HepG2 (cell line): Measurements from ENCODE around the gene TMEM132D. TPM values are rescaled to one million over a fixed set of nuclear protein-coding genes. Genes with fewer than 3 reads are reported as not detected.

Source experiments
- ATAC-seq: fragments of 200-7000 bp; cut with Tn5 transposase; 3 replicates; pipeline ENCODE4 v1.9.1; 2020; ENCODE audit warnings: mild to moderate bottlenecking, moderate library complexity
- BruUV-seq: library from RNA; stranded (reverse); fragments of 400-500 nt; replicated peaks from 2 replicates; lab custom pipeline; 2021; lab: Mats Ljungman, UMichigan
- CTCF ChIA-PET: fragments of 300-600 bp; formaldehyde crosslinking; extraction: SDS; loops from one replicate; lab custom pipeline; 2021; ENCODE audit warnings: low total read pairs, inconsistent platforms, low intra/inter-chr PET ratio; lab: Yijun Ruan, JAX
- POLR2A ChIA-PET: fragments of 350-600 bp; sonication (Branson Sonifier 250); formaldehyde crosslinking; loops from one replicate; lab custom pipeline; 2020; ENCODE audit warnings: antibody characterized with exemption, inconsistent platforms; lab: Yijun Ruan, JAX
- DNase-seq: peaks from one replicate; pipeline ENCODE4 v3.0.0-alpha.2; 2015; ENCODE audit warnings: low spot score
- FAIRE-seq: peaks from 3 replicates; lab custom pipeline; 2011; peaks lifted over from hg19 to GRCh38; lab: Jason Lieb, UNC
- H2AFZ ChIP-seq: one replicate; pipeline ENCODE4 v1.6.1; 2011; ENCODE audit warnings: low read length, inconsistent platforms
- H3K27ac ChIP-seq: fragments of 300-600 bp; 3 replicates; pipeline ENCODE4 v1.8.0; 2011; ENCODE audit warnings: mixed run types, mild to moderate bottlenecking, mixed read lengths, low read length, inconsistent platforms; ENCODE audit not compliant: insufficient read depth; ENCODE audit errors: extremely low read length
- H3K27me3 ChIP-seq, 2 experiments: fragments of 200-600 bp in 1 of 2; 2 replicates in 1 of 2; 3 replicates in 1 of 2; pipeline versions ENCODE4 v1.6.0 to v1.8.0; 2011; ENCODE audit warnings: low read length in 2 of 2, mild to moderate bottlenecking in 2 of 2, moderate library complexity in 2 of 2, inconsistent platforms in 1 of 2; ENCODE audit not compliant: insufficient read depth in 2 of 2, control insufficient read depth in 1 of 2
- H3K36me3 ChIP-seq, 2 experiments: fragments of 200-600 bp in 1 of 2; replicated peaks in 1 of 2; 2 replicates in 1 of 2; 3 replicates in 1 of 2; pipeline versions ENCODE4 v1.5.1 to v1.8.0; 2011; ENCODE audit warnings: low read length in 2 of 2, inconsistent platforms in 1 of 2; ENCODE audit not compliant: insufficient read depth in 2 of 2, control insufficient read depth in 1 of 2
- H3K4me1 ChIP-seq: 2 replicates; pipeline ENCODE4 v1.5.1; 2012; ENCODE audit warnings: low read length, inconsistent platforms; ENCODE audit not compliant: insufficient read depth
- H3K4me2 ChIP-seq: 2 replicates; pipeline ENCODE4 v1.6.0; 2011; ENCODE audit warnings: low read depth, low read length, inconsistent platforms
- H3K4me3 ChIP-seq, 3 experiments: fragments of 200-600 bp in 1 of 3; sonication (generic), shearing (Covaris generic) in 1 of 3; replicated peaks in 1 of 3; 2 replicates each; pipeline ENCODE4 v1.5.1; 2011 to 2016; ENCODE audit warnings: low read length in 3 of 3, inconsistent platforms in 2 of 3, low read depth in 2 of 3, mild to moderate bottlenecking in 2 of 3, control low read depth in 1 of 3, mixed read lengths in 1 of 3; ENCODE audit not compliant: insufficient read depth in 1 of 3
- H3K79me2 ChIP-seq: one replicate; pipeline ENCODE4 v1.6.1; 2011; ENCODE audit warnings: low read length, inconsistent platforms; ENCODE audit not compliant: insufficient read depth
- H3K9ac ChIP-seq: 2 replicates; pipeline ENCODE4 v1.6.0; 2011; ENCODE audit warnings: mild to moderate bottlenecking, low read depth, low read length, inconsistent platforms; ENCODE audit not compliant: insufficient read depth
- H3K9me3 ChIP-seq: 2 replicates; pipeline ENCODE4 v1.5.1; 2012; ENCODE audit warnings: mild to moderate bottlenecking, low read length
- H4K20me1 ChIP-seq: 2 replicates; pipeline ENCODE4 v1.6.0; 2011; ENCODE audit warnings: inconsistent platforms, mild to moderate bottlenecking, low read length, moderate library complexity; ENCODE audit not compliant: insufficient read depth
- ATF7 ChIP-seq, 2 experiments: fragments of 450-650 bp in 1 of 2; sonication (generic) in 1 of 2; formaldehyde crosslinking in 1 of 2; IDR thresholded peaks; 2 replicates each; pipeline versions ENCODE4 v1.4.0 to v1.6.1; 2016 to 2020; ENCODE audit warnings: antibody characterized with exemption in 1 of 2, mild to moderate bottlenecking in 1 of 2, missing genetic modification reagents in 1 of 2
- BHLHE40 ChIP-seq: IDR thresholded peaks from 2 replicates; pipeline ENCODE4 v1.6.1; 2011; ENCODE audit warnings: low read length, improper control_type of control experiment
- CREB1 ChIP-seq, 2 experiments: fragments of 450-650 bp in 1 of 2; IDR thresholded peaks; 2 replicates each; pipeline ENCODE4 v1.6.1; 2016 to 2017; ENCODE audit warnings: control low read depth in 1 of 2, mild to moderate bottlenecking in 1 of 2, missing compliant biosample characterization in 1 of 2, missing genetic modification characterization in 1 of 2
- GLMP ChIP-seq: sonication (generic); formaldehyde crosslinking; IDR thresholded peaks from 2 replicates; pipeline ENCODE4 v1.9.0; 2021; ENCODE audit warnings: missing genetic modification reagents, mild to moderate bottlenecking, borderline replicate concordance
- IRF9 ChIP-seq: sonication (generic); formaldehyde crosslinking; IDR thresholded peaks from 2 replicates; pipeline ENCODE4 v1.8.0; 2022; ENCODE audit warnings: missing genetic modification reagents, mild to moderate bottlenecking, borderline replicate concordance
- KMT2A ChIP-seq: sonication (generic); formaldehyde crosslinking; IDR thresholded peaks from 2 replicates; pipeline ENCODE4 v1.4.0; 2020; ENCODE audit warnings: missing genetic modification reagents
- MEIS2 ChIP-seq: sonication (generic); formaldehyde crosslinking; IDR thresholded peaks from 2 replicates; pipeline ENCODE4 v1.9.0; 2021; ENCODE audit warnings: mild to moderate bottlenecking, missing genetic modification reagents
- RBM22 ChIP-seq: fragments of 200-400 bp; formaldehyde crosslinking; optimal IDR thresholded peaks from 2 replicates; pipeline ENCODE3; 2017; ENCODE audit warnings: mild to moderate bottlenecking, low read length, moderate library complexity
- RORA ChIP-seq: sonication (generic); formaldehyde crosslinking; IDR thresholded peaks from 2 replicates; pipeline ENCODE4 v1.5.0; 2020; ENCODE audit warnings: mild to moderate bottlenecking, missing genetic modification reagents, moderate library complexity
- ZBTB49 ChIP-seq: sonication (generic); formaldehyde crosslinking; IDR thresholded peaks from 2 replicates; pipeline ENCODE4 v1.4.0; 2020; ENCODE audit warnings: missing genetic modification reagents, borderline replicate concordance
- ZC3H13 ChIP-seq: sonication (generic); formaldehyde crosslinking; IDR thresholded peaks from 2 replicates; pipeline ENCODE4 v1.8.1; 2023; ENCODE audit warnings: mild to moderate bottlenecking, missing genetic modification reagents, moderate library complexity
- ZNF547 ChIP-seq: sonication (generic); formaldehyde crosslinking; IDR thresholded peaks from 2 replicates; pipeline ENCODE4 v1.5.1; 2020; ENCODE audit warnings: mild to moderate bottlenecking, missing genetic modification reagents
- ZSCAN21 ChIP-seq: sonication (generic); formaldehyde crosslinking; IDR thresholded peaks from 2 replicates; pipeline ENCODE4 v1.8.0; 2022; ENCODE audit warnings: mild to moderate bottlenecking, missing genetic modification reagents, moderate library complexity, borderline replicate concordance
- WGBS: methylation state at CpG from one replicate; pipeline ENCODE4 v1.1.6; 2017; ENCODE audit warnings: low lambda C conversion rate; 5-methylcytosine and 5-hydroxymethylcytosine counted together
- in situ Hi-C: cut with HindIII; loops from 2 replicates; pipeline ENCODE4 v1.10.0; 2017; ENCODE audit warnings: low pct_unique_long_range_greater_than_20kb; ENCODE audit not compliant: extremely low pct_ligation_motif_present
- intact Hi-C: fragments of 100-400 bp; cut with micrococcal nuclease; formaldehyde crosslinking; loops from one replicate; pipeline ENCODE4 v1.10.0; 2022; ENCODE audit not compliant: unreplicated experiment
- polyA plus RNA-seq, 8 experiments: library from polyadenylated mRNA; depleted of rRNA in 3 of 8; stranded (reverse) in 7 of 8; unstranded in 1 of 8; fragments of >200 nt; fragmentation: Illumina TruSeq in 4 of 8; extraction: Trizol in 4 of 8; gene quantifications; 2 replicates each; pipeline versions ENCODE4 v1.2.1 to v1.2.3, GENCODE V29; 2011 to 2016; ENCODE audit warnings: low read depth in 4 of 8, missing spikeins in 1 of 8, mixed read lengths in 1 of 8; ENCODE audit not compliant: insufficient read depth in 1 of 8
- total RNA-seq, 5 experiments: library from RNA; depleted of rRNA; stranded (reverse); fragments of >200 nt; fragmentation: Illumina TruSeq; extraction: Trizol; gene quantifications; 2 replicates each; pipeline ENCODE4 v1.2.3, GENCODE V29; 2016; ENCODE audit warnings: low read depth in 1 of 5

The TMEM132D gene
- total and polyA plus RNA-seq, 2 of the 13 experiments (the other 11 are each of a cell fraction or from before 2014, with no cell fraction given): not detected

- TF ChIP-seq GLMP (CRISPR knock-in tag): no peak
These were observed 657.2 kb downstream of the TMEM132D start (continued) for GRCh38 chr12:129246630-129247029.

GRCh38 chr12:129245769-129246168, 658.1 kb downstream of the TMEM132D start:
- intact Hi-C loops (no loop called here), in situ Hi-C loops (no loop called here)
- H3K4me2 ChIP-seq: no peak overlapping the region
- 18% methylated on average over 7 of the region's 9 CpGs for WGBS
- H3K36me3 ChIP-seq: no peaks in the 10 kb centered on the region
- TF ChIP-seq ATF7 (IDR thresholded peaks at IDR 0.05) (peak; percentile 98), ATF7 (CRISPR knock-in tag; IDR thresholded peaks at IDR 0.05) (no peak), BHLHE40 (no peak), CREB1 (IDR thresholded peaks at IDR 0.05) (peak; percentile 91), CREB1 (CRISPR knock-in tag; IDR thresholded peaks at IDR 0.05) (no peak)
- H2AFZ ChIP-seq: no peak overlapping the region
- no peak for DNase-seq
- no peaks in the 10 kb centered on the region; a peak in 1 of 5 replicates for H3K27me3 ChIP-seq
- ATAC-seq: no peak
- no peaks in the 10 kb centered on the region for H4K20me1 ChIP-seq
- BruUV-seq: no TSS peak
- ChIA-PET CTCF (no interaction called here), POLR2A (no interaction called here)
- H3K79me2 ChIP-seq: no peaks in the 10 kb centered on the region
- no peaks in the 10 kb centered on the region for H3K4me1 ChIP-seq
- no peak overlapping the region for H3K27ac ChIP-seq
- no peak overlapping the region for H3K9ac ChIP-seq
- H3K4me3 ChIP-seq: no peak overlapping the region
- FAIRE-seq: no peak
- H3K9me3 ChIP-seq: no peaks in the 10 kb centered on the region

GRCh38 chr12:129241852-129242251, 662.0 kb downstream of the TMEM132D start:
- Histone ChIP-seq H3K27ac (no peak overlapping the region), H3K36me3 (no peaks in the 10 kb centered on the region), H2AFZ (no peak overlapping the region), H3K4me1 (no peaks in the 10 kb centered on the region), H4K20me1 (no peaks in the 10 kb centered on the region), H3K4me3 (no peak overlapping the region), H3K79me2 (no peaks in the 10 kb centered on the region), H3K4me2 (no peak overlapping the region), H3K9ac (no peak overlapping the region), H3K27me3 (no peaks in the 10 kb centered on the region), H3K9me3 (no peaks in the 10 kb centered on the region)
- FAIRE-seq (no peak), DNase-seq (no peak), ATAC-seq (no peak)
- ChIA-PET CTCF (no interaction called here), POLR2A (no interaction called here)
- in situ Hi-C loops (no loop called here), intact Hi-C loops (no loop called here)
- BruUV-seq: no TSS peak
- 0% methylated on average over 1 of the region's 1 CpG for WGBS
- TF ChIP-seq IRF9 (CRISPR knock-in tag): no peak
- TF ChIP-seq KMT2A (CRISPR knock-in tag): no peak
- no peak for TF ChIP-seq ZSCAN21 (CRISPR knock-in tag)
- TF ChIP-seq ZBTB49: no peak
- no peak for TF ChIP-seq ZNF547 (CRISPR knock-in tag)
- no peak for TF ChIP-seq ZC3H13
- no peak for TF ChIP-seq RORA (CRISPR knock-in tag)
- TF ChIP-seq RBM22: no peak
- no peak for TF ChIP-seq MEIS2 (CRISPR knock-in tag)
